Brain pericyte (primary cell): Measurements from ENCODE around the gene TFPI.
"Not testable (repeated sequence)": the region's sequence is repeated elsewhere in the genome, so short reads cannot be mapped to it uniquely, and the experiment has no call there.

Experiments used
- DNase-seq: peaks from one replicate; pipeline ENCODE4 v3.0.0-alpha.2; 2012; ENCODE audit warnings: low read depth, low spot score

The TFPI gene

DNA sequence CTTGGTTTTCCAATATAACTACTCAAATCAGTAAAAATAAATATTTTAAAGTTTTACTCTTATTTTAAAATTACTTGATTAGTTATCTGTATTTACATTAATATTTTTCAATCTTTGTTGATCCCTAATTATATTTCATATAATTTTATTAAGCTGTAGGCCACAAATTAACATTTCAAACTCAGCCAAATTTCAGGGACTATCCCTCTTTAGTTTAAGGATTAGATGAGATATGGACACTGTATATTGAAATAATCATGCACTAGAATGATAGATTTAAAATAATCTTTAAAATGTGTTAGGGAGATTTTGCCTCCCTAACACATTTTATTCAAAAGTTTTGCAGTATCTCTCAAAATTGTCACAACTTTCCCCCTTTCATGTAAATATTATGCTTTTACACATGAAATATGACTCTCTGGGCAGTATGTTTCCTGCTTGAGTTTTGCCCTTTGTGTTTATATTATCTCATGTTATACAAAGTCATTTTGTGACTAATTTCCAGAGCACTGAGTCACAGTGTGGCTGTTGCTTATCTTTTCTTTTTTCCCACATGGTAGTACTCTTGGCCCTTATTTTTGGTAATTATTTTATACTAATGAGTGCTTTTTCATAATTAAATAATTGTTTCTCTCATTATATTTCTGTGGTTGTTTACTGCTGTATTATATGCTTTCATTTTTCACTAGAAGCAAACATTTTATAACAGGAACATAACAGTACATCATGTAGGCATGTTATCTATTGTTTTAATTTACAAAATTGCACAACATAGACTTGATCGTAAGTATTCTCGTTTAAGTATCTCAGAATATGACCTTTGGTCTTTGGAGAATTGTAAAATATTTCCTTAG is 1.2 kb downstream of the TFPI start:
- no peak for DNase-seq

DNA sequence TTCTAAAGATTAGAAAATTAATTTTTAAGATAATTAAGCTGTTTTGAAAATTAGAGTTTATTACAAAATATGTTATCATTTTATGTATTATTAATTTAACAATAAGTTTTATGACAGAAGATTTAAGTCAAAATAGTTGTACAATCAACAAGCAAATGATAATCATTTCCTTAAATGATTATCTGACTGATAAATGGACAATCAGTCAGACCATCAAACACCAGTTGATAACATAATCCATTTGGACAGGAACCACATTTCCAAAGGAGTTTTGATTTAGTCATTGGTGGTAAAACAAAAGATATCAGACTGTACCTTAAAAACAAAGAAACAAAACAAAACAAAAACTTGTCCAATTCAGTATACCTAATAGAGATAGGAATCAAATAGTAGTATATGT is 1.9 kb downstream of the TFPI start:
- DNase-seq = no peak

DNA sequence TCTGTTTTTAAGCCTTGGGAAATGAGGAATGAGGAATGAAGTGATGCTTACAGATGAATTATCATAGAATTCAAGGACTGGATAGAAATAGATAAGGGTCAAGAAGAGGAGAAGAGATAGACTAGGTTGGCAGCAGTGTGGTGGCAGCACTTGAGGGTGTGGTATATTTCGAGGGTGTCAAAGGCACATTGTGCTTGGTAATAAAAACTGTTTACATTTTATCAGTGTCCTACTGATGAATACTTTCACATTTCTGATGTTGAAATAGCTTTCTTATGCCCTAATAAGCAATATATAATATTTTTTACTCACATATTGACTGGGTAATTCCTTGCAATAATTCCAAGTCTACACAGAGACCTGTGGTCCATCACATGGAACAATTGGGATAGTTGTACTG is 3.4 kb downstream of the TFPI start:
- no peak for DNase-seq

DNA sequence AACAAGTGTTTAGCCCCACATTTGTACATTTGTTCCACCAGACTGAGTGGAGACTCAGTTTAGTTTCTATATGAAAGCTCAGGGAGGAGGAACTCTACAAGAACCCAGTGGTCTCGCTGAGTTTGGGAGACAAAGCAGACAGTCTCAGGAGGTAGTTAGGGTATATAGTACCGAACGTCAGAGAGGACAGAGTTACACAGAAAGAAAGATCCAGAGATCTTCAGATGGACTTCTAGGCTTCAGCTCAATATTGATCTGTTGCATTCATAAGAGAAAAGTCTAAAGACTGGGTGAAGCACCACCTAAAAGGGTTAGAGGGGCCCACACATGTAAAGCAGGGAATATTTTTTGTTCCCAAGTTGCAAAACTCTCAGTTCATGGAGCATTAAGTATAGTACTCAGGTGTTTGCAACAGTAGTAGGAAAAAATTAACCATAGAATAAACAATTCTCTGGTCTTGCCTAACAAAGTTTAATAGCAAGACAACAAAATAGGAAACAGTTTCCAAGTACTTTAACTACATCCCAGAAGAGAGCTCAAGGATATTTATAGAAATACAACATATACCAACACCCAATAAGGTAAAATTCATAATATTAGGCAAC is 4.2 kb downstream of the TFPI start:
- no peak for DNase-seq

DNA sequence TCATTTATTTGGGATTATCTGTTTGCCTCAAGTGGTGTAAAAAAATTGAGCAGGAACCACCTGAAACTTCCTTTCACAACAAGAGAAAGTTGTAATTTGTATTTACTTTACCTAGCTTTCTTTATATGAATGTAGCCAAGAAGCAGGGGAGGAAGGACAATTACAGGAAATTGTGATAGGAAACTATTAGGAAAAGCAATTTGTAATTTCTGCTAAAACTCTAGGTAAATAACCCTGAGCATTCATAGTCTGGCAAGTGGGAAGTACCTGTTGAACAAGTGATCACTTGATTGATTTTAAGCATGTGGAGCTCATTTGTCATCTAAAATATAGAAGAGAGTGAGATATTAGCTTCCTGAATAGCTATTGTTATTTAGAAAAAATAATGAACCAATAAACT is 5.0 kb downstream of the TFPI start:
- DNase-seq = no peak

DNA sequence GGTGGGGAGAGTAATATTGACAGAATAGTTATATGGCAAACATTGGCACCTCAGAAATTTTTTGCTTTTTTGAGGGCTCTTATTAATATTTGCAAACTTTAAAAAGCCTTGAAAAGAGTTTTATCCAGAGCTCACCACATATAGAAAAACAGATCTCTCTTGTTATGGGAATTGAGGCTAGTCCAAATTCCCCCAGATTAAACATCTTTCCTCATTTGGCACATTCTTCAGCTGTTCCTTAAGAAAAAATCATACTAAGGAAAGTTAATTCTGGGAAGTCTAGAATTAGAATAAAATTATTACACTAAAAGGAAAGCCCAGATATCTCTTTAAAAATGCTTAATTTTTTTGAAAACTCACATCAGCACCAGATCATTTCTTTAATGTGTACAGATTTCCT is 5.6 kb downstream of the TFPI start:
- no peak for DNase-seq

DNA sequence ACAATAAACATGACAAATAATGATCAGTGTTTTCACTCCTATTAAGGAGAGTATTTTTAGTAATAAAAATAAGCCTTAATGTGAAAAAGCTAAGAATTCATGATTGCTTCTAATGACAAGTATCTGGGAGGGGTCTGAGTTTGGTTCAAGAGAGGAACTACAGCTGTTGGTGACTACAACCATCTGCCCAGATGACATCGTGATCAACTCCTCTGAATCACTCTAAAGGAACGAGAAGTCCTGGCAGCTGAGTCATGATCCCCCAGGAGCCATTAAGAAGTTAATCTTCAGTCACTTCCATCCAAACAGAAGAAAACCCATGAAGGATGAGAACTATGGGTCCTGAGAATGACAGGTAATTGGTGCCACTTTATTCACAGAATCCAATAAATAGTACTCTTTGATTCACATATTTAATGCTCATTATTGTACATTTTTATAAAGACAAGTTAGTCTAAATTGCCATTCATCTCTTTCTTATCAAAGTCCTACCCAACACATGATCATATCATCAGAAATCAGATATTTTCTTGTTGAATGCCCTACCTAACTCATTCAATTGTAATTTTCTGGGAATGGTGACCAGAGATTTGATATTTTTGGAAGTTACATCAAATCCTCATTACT is 6.8 kb downstream of the TFPI start:
- DNase-seq = peak; percentile 64

DNA sequence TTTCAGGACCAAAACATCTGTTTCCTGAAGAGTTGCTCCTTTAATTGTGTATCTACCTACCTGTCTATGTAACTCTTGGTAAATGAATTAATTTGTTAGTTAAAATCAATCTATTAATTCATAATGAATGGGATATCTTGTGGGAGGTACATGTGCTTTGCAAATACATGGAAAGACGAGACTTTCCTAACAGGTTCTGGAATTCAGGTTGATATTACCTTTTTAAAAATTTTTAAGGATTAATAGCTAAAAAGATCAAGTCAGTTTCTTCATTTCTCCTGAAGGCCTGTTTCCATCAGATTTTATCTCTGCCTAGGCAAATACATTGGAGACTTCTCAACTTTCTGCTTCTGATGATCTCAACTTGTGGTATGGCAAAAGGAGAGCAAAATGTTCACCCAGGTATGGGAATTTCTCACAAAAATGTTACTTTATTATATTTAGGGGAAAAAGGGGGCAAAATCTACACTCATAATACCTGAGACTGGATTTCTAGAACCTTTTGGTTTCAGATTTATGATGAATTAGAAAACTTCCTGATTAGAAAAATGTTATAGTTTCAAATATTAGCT is 7.4 kb downstream of the TFPI start:
- no peak for DNase-seq

DNA sequence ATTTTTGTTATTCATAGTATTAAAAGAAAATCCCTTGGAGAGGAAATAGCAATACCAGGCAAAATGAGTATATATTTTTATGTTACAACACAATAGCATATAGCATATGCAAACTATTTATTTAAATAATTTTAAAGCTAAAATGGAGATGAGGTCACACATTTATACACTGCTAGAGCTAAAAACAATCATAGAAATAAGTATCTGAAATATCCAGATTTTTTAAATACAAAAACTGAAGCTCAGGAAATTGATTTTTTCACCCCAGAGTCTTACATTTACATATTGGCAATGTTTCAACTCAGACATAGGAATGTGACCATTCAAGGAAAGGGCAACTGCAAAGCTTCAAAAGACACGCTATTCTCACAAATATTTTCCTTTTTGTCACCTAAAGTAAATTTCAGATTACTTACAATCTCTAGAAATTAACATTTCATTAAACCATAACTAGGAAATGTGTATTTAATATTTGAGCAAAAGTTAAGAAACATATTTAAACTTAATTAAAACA is 8.9 kb downstream of the TFPI start:
- no peak for DNase-seq

DNA sequence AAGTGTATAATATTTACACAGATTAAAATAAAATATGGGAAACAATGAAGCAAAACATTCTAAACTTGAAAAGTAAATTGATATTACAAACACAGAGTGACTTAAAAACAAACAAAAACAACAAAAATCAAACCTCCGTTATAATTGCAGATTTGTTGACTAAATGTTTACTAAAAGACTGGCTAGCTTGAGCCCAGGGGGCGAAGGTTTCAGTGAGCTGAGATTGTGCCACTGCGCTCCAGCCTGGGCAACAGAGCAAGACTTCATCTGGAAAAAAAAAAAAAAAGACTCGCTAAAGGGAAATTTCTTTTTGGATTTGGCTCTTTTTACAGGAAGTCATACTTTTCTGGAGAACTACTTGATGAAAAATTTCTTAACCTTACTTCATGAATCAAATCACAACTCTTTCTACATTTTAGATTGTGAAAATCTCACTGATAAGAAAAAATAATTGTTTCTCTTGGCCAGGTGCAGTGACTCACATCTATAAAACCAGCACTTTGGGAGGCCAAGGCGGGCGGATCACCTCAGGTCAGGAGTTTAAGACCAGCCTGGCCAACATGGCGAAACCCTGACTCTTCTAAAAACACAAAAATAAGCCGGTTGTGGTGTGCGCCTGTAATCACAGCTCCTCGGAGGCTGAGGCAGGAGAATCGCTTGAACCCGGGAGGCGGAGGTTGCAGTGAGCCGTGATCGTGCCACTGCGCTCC is 9.7 kb downstream of the TFPI start:
- DNase-seq = no peak

DNA sequence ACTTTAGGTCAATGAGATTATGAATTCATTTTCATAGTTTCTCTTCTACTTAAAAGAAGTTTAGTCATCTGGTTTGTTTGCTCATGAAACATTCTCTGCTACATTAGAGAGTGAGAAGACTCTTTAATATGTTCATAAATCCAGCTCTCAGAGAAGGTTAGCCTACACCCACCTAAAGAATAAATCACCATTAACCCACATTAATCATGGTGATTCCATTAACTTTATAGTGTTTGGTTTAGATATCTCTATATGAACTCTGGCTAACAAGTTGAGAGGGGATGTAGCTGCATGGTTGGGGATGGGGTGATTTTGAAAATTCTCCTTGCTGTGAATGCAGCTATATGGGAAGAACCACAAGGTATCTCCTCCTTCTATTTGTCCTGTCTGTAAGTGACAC is 10.7 kb downstream of the TFPI start:
- DNase-seq = no peak

DNA sequence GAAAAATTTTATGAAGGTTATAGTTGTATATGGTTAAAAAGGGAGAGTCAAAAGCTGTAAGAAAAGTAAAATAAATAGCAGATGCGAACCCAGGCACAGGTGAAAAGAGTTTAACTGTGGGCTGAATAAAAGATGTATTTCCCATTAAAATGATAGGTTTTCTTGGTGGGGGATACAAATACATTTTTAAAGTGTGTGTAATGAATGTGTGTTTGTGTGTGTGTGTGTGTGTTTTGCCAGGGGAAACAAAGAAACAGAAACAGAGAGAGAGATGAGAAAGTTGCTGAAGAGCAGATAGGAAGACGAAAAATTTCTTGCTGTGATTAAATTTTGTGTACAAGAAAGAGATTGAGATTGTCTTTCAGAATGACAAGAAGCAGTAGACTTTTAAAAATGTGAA is 12.1 kb downstream of the TFPI start:
- no peak for DNase-seq

DNA sequence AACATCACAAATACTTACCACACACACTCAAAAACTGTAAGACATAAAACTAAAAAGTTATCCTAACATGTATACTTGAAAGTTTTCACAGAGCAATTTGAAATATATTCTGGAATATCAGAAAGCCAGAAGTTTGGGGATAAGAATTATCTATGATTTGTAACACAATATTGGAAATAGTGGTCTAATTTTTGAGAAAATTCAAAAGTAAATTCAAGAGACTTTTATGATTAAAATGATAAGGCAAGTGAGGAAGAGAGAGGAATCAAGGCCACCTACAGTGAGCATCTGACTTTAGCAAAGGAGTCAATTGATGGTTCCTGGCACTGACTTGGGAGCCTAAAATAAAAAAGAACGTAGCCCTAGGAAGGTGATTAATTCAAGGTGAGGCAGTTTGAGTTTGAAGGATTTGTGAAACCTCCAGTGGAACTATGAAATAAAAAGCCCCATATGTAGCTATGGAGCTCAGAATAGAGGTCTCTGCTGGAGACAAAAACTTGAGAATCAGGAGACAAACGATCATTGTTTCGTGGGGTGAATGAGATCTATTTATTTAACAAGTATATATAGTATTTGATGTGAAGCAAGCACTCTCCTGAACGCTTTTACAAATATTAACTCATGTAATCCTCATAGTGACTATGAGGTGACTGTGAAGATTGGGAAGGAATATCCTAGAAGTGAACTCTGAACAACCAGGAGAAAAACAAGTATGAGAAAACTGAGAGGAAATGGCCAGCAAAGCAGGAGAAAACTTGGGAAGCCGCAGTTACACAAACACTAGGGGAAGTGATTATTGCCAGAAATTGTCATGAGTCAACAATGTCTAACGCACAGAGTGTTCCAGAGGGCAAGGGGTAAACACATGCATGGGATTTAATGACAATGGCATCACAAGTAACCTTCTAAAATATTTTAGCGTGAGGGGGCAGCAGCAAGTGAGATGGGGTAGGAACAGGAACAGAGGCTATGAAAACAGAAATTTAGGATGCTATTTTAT is 12.8 kb downstream of the TFPI start:
- peak; percentile 79 for DNase-seq

DNA sequence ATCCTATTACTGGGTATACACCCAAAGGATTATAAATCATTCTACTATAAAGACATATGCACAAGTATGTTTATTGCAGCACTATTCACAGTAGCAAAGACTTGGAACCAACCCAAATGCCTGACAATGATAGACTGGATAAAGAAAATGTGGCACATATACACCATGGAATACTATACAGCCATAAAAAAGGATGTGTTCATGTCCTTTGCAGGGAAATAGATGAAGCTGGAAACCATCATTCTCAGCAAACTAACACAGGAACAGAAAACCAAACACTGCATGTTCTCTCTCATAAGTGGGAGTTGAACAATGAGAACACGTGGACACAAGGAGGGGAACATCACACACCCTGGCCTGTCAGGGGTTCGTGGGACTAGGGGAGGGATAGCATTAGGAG is 16.0 kb downstream of the TFPI start:
- not testable (repeated sequence) for DNase-seq

DNA sequence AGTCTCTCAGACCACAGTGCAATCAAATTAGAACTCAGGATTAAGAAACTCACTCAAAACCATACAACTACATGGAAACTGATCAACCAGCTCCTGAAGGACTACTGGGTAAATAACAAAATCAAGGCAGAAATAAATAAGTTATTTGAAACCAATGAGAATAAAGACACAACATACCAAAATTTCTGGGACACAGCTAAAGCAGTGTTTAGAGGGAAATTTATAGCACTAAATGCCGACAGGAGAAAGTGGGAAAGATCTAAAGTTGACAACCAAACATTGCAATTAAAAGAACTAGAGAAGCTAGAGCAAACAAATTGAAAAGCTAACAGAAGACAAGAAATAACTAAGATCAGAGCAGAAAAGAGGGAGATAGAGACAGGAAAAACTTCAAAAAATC is 18.9 kb downstream of the TFPI start:
- not testable (repeated sequence) for DNase-seq

DNA sequence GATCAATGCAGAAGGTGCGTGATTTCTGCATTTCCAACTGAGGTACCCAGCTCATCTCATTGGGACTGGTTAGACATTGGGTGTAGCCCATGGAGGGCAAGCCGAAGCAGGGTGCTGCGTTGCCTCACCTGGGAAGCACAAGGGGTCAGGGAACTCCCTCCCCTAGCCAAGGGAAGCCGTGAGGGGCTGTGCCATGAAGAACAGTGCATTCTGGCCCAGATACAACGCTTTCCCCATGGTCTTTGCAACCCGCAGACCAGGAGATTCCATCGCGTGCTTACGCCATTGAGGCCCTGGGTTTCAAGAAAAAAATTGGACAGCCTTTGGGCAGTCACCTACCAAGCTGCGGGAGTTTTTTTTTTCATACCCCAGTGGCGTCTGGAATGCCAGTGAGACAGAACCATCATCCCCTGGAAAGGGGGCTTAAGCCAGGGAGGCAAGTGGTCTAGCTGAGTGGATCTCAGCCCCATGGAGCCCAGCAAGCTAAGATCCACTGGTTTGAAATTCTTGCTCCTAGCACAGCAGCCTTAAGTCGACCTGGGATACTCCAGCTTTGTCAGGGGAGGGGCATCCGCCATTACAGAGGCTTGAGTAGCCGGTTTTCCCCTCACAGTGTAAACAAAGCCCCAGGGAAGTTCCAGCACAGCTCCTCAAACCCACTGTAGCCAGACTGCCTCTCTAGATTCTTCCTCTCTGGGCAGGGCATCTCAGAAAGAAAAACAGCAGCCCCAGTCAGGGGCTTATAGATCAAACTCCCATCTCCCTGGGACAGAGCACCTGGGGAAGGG is 21.7 kb downstream of the TFPI start:
- no peak for DNase-seq

DNA sequence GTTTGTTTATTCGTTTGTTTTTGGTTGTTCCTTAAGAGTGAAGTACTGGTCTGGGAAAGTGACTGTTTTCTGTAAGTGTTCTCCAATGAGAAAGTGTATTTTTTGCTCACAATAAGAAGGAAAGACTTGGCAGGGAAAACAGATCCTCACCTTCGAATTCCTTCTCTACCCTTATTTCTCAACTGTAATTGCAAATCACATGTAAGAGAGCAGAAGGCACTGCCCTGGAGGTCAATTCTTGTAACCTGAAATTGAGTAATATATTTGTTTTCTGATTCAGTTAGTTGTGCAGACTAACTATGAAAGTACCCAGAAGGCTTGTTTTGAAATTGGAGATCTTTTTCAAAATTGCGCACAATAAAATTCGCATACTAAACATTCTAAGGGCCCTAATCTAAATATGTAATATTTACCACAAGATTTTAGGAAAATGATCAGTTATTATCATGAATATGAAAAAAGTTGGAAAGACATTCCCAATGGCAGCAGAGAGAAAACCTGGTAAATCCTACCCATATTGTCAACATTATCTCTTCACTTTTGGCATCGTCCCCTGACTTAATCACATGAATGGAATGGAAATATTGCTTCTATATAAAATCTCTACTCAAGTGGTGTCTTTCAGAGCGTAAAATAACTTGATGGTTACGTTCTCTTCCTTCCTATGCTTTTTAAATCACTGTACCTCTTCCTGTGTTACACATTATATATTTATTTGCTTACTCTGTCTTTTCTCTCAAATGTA is 24.1 kb downstream of the TFPI start:
- DNase-seq = no peak

DNA sequence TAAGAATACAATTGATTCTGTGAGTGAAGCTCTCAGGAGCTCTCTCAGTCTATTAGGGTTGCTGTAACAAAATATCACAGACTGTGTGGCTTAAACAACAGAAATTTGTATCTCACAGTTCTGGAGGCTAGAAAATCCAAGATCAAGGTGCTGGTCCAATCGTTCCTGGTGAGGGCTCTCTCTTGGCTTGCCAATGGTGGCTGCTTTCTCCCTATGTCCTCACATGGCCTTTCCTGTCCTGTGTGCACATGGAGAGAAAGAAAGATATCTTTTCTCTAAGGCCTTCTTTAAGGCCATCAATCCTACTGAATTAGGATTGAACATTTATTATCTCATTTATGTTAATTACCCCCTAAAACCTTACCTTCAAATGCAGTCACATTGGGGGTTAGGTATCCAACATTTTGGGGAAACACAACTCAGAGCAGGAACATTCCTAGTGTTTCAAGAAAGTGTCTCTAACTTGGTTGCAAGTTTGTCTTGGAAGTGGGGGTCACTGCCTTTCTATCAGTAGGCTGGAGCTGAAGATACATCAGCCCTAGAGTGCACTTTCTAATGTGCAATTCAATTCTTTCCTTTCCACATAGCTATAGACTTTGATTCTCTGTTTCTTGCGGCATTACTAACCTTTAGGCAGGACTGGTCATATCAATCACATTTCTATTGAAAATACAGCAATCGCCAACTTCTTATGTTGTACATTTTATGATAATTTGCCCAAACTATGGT is 24.8 kb downstream of the TFPI start:
- DNase-seq = no peak
